Measurements from ENCODE around the gene LBX2. TPM values are rescaled to one million over a fixed set of nuclear protein-coding genes. Genes with fewer than 3 reads are reported as not detected.

The LBX2 gene
- total and polyA plus RNA-seq, 9 of the 15 experiments (the other 6 are each of a cell fraction or from before 2014, with no cell fraction given): 0.39 to 6.2 (median 1.8) TPM; not detected in 1

GRCh38 chr2:74530239-74531187 is 31.1 kb upstream of the LBX2 start (continued):
- TF ChIP-seq JUND (IDR thresholded peaks at IDR 0.05; ENCODE audit: borderline replicate concordance, low read depth, low read length) (peak; percentile 5), JUND (tag; IDR thresholded peaks at IDR 0.05; ENCODE audit: borderline replicate concordance, low read depth, low read length) (peak; percentile 51; the same call in 1 of the 3 replicates), NR4A1 (CRISPR knock-in tag; IDR thresholded peaks at IDR 0.05) (no peak), NR4A1 (tag; IDR thresholded peaks at IDR 0.05) (no peak), CTCF (IDR thresholded peaks at IDR 0.05 in 2 of 3, conservative IDR thresholded peaks at IDR 0.05 in 1 of 3; ENCODE audit: insufficient read depth in 2 of 3, low read depth in 1 of 3, low read length in 3 of 3) (no peak; a peak in 1 of 6 replicates), HMBOX1 (IDR thresholded peaks at IDR 0.05) (no peak), PHF8 (IDR thresholded peaks at IDR 0.05; ENCODE audit: borderline replicate concordance, low read length) (peak; percentile 49; the same call in 1 of the 2 replicates), ZBTB2 (IDR thresholded peaks at IDR 0.05) (0 out of 2 replicates have a peak, but pooled peaks have one; percentile 29), POLR2G (IDR thresholded peaks at IDR 0.05; ENCODE audit: low read depth, low read length) (peak; percentile 68), CSDE1 (IDR thresholded peaks at IDR 0.05) (no peak), BMI1 (IDR thresholded peaks at IDR 0.05; ENCODE audit: low read length) (no peak), HDAC2 (IDR thresholded peaks at IDR 0.05) (peak; percentile 80), ATF1 (CRISPR knock-in tag; IDR thresholded peaks at IDR 0.05) (no peak), ATF1 (tag; IDR thresholded peaks at IDR 0.05) (peak; percentile 61), DDX20 (tag; IDR thresholded peaks at IDR 0.05; ENCODE audit: low read depth) (no peak), TAF1 (IDR thresholded peaks at IDR 0.05; ENCODE audit: control insufficient read depth, extremely low read depth, insufficient read depth, low read length, severe bottlenecking) (peak; percentile 70), ZNF583 (CRISPR knock-in tag; IDR thresholded peaks at IDR 0.05) (no peak; the same call in 1 of the 2 replicates), CCAR2 (IDR thresholded peaks at IDR 0.05; ENCODE audit: low read depth, low read length) (no peak), STAG1 (CRISPR knock-in tag; IDR thresholded peaks at IDR 0.05; ENCODE audit: borderline replicate concordance) (no peak), ZNF764 (CRISPR knock-in tag; IDR thresholded peaks at IDR 0.05; ENCODE audit: low read depth) (no peak), KLF10 (CRISPR knock-in tag; IDR thresholded peaks at IDR 0.05) (no peak), HDAC8 (tag; IDR thresholded peaks at IDR 0.05) (no peak), POLR2AphosphoS2 (IDR thresholded peaks at IDR 0.05; ENCODE audit: low read length) (no peak), RAD51 (IDR thresholded peaks at IDR 0.05; ENCODE audit: borderline replicate concordance, low read depth) (no peak; the same call in 1 of the 2 replicates)

Data from K562 (cell line).